Activated naive CD4-positive, alpha-beta T cell treated with Interleukin-2 at 50 U/mL for 16 hours (primary cell): Measurements from ENCODE around the gene HHATL.
A peak's percentile ranks its signal among the peaks of the same experiment; 100 is the strongest.

Experiments
- DNase-seq: peaks from one replicate; pipeline ENCODE4 v3.0.0-alpha.2; 2020

HHATL gene

GRCh38 chr3:42702066-42702951 is at the start of gene HHATL:
TSS of gene HHATL (minus strand) at chr3:42702798. CDS start at chr3:42700826, 1,972 bp downstream.
- DNase-seq = no peak

GRCh38 chr3:42751609-42752008 is 49.0 kb upstream of the HHATL start:
- no peak for DNase-seq

GRCh38 chr3:42750834-42751233 is 48.2 kb upstream of the HHATL start:
- DNase-seq = no peak

DNA sequence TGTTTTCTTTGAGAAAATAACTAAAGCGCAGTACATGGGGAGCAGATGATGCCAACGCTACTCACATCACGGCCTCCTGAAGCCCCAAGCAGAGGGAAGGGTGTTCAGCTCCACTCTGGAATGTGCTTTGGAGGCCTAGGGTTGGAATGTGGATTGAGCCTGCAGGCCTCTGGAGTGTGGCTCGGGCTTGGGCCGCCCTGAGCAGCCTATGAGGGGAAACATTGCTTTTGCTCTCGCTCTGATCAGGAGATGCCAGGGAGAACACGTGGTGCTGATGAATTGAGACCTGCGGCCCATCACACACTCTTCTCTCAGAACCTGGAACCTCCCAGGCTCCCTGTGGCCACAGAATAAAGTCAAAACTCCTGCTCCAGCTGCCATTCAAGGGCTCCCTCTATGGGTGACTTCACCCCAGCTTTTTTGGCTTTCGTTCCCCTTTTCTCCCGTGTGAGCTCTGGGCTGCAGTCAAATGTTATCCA is 47.2 kb upstream of the HHATL start:
- DNase-seq = no peak

- DNase-seq = no peak
Observed at GRCh38 chr3:42749025-42749752, 46.6 kb upstream of the HHATL start.

- peak; percentile 31 for DNase-seq
Observed at GRCh38 chr3:42747581-42747980, 45.0 kb upstream of the HHATL start.

DNA sequence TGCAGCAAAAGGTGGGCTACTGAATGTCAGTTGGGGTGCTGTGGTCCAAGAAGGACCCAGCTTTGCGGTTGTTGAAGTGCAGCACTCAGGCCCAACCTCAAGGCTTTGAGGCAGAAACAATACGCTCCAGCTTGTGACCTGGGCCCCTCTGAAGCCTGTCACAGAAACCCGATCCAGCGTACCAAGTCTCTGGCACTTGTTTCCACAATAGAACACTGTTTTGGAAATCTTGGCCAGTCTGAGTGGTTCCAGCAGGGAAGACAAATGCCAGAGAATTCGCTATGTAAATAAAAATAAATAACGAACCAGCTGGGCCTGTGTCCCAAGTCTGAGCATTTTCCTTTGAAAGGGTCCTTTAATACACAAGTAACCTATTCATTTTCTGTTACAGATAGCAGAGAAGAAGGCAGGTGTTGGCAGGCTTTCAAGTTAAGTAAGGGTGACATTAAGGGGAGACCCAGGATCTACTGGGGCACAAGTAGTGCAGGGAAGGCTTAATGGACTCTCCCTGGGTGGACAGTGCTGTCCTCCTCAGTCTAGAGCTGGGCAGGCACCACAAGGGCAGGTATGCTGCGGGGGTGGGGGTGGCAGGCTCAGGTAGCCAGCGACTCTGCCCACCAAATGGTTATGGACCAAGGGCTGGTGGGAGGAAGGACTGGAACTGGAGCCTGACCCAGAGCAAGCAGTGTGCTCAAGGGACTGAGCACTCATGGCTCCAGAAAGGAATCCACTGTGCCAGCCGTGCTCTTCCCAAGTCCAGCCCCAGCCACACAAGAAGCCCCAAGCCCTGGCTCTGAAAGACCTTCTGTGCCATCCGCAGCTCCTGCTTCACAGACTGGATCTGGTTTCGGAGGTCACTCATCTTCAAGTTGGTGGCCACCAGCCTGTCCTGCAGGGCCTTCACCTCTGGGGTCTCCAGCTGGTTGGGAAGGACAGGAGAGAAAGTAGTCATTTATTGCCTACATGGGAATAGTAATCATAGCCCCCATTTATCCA is 44.2 kb upstream of the HHATL start:
- no peak for DNase-seq

DNA sequence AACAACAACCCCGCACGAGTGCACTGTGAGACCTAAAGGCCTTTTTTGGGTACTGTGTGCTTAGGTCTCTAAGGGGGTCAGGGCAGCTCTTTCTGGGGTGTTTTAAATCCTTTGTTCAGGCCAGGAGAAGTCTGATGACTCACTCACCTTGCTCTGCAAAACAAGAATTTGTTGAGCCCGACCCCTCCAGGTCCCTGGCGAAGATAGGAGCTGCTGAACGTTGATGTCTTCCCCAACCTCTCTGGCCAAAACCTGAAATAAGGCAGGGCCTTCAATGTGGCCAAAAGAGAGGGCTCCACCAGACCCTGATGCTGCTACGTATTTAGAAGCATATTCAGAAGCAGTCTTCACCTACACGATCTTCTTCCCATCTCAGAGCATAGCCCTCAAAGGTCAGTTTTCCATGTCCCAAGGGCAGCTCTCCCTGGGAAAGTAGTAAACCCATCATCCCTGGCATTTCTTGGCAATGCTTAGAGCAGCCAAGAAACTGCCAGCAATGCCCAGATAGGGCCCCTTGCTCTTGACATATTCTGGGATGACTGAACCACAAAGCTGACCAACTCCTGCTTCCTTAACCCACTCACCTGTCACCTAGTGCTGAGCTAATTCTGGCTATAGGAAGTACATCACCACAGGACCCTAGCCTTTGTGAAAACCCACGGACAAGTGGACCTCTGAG is 43.3 kb upstream of the HHATL start:
- no peak for DNase-seq

- DNase-seq = no peak
Observed at GRCh38 chr3:42745291-42745745, 42.7 kb upstream of the HHATL start.

GRCh38 chr3:42743204-42743995 is 40.8 kb upstream of the HHATL start:
- DNase-seq = no peak

DNA sequence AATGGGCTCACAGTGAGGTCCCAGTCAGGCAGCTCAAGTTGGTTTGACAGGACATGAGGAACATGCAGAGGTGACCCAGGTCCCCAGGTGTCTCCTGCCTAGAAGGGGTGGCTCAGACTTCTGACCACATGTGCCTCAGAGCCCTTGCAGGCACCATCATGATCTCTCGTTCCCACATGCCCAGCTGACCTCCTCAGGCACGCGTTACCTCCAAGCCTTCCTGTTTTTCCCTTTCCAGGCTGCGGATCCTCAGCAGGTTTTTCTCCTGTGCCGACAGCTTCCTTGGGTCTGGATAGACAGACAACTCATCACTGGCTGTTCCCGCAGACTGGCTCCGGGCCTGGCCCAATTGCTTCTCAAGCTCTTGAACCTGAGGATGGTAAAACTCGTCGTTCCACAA is 40.1 kb upstream of the HHATL start:
- no peak for DNase-seq

GRCh38 chr3:42742259-42742658 is 39.7 kb upstream of the HHATL start:
- DNase-seq = no peak

- DNase-seq = no peak
Observed at GRCh38 chr3:42741796-42742195, 39.2 kb upstream of the HHATL start.

GRCh38 chr3:42739401-42740158 is 37.0 kb upstream of the HHATL start:
- no peak for DNase-seq

DNA sequence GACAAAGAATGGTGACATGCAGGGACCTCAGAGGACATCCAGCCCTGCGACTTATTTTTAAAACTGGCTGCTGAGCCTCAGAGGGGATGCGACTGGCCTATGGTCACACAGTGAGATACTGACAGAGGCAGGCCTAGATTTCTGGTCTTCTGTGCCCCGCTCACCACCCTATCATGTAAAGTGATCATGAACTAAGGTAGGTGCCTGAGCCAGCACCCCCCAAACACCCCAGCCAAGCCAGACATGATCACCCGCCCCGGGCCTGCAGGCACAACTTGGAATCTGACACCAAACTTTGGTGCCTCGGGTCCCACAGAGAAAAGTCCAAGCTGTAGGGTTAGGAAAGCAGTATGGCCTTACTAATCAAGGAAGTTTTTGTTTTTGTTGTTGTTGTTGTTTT is 33.9 kb upstream of the HHATL start:
- DNase-seq = no peak

DNA sequence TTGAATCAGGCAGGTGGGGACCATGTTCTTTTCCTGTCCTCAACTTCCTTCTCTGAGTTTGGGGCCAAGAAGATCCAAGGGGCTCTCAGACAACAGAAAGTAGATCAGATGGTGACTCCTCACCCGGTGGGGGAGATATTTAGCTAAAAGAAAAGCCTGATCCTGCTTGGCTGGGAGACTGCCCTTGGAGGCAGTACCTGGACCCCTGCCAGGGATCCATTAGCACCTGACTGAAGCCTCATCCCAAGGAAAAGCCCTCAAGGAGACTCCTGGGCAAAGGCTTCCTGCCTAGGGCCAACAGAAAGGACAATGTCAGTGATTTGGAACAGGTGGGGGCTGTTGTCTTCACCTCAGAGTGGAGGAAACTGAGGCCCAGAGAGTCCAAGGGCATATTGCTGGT is 33.5 kb upstream of the HHATL start:
- no peak for DNase-seq

DNA sequence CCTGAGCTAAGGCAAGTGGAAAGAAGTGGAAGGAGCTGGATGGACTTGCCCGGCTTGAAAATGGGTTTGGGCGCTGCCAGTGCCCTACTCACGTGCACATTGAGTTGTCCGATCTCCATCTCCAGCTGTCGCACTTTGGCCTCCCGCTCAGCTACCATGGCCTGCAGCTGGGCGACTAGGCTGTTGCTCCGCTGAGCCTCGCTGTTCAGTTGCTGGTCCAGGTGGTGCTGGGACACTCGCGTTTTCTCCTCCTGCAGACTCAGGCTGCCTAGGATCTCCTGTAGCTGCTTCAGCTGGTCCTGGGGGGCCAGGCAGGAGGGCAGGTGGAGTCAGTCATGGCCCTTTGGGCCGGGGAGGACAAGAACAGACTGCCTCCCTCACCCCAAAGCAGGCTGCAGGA is 33.0 kb upstream of the HHATL start:
- no peak for DNase-seq

GRCh38 chr3:42735019-42735418 is 32.4 kb upstream of the HHATL start:
- no peak for DNase-seq

DNA sequence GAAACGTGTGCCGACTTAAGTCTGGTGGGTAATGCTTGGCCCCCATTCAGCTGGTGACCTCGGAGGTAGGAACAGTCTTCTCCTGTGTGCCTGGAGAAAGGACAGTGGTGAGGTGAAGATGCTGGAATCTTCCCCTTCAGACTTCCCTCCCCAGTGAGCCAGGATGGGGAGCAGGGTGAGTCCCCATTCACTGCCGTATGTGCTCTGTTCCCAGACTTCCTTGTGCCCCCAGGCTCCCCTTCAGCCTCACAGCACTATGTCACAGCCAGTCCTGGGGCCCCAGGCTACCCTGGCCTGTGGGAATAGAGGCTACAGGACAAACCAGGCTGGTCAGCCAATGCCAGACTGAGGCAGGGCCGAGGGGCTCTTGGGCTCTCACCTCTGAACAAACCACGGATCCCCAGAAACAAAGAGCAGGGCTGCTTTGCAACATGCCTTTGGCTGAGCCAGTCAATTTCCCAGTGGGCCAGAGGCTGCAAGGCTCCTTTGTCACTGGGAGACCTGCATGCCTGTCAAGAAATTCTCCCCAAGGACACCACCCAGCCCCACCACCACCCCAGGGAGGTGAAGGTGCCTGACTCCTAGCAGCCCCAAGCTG is 31.8 kb upstream of the HHATL start:
- no peak for DNase-seq
